Measurements from ENCODE around the gene GALNT2.

The GALNT2 gene

GRCh38 chr1:230259621-230260020, 192.6 kb downstream of the GALNT2 start:
- H3K4me3 ChIP-seq (replicated peaks; ENCODE audit: insufficient read depth, low read length) = no peak overlapping the region
- no peaks in the 10 kb centered on the region for H3K27me3 ChIP-seq (ENCODE audit: insufficient read depth, poor library complexity, severe bottlenecking)
- TF ChIP-seq GABPA (IDR thresholded peaks at IDR 0.05; ENCODE audit: low read depth) (no peak), CTCF (IDR thresholded peaks at IDR 0.05; ENCODE audit: insufficient read depth, low read length) (no peak), SPI1 (IDR thresholded peaks at IDR 0.05; ENCODE audit: borderline replicate concordance, low read depth) (no peak), REST (IDR thresholded peaks at IDR 0.05; ENCODE audit: insufficient replicate concordance, low read depth) (no peak), POLR2AphosphoS5 (IDR thresholded peaks at IDR 0.05; ENCODE audit: low read depth) (no peak)
- DNase-seq (ENCODE audit: low read depth in 1 of 2, low spot score in 1 of 2) = peak in 1 of 2 experiments; percentile 22
- H3K27ac ChIP-seq (replicated peaks) = no peak overlapping the region

DNA sequence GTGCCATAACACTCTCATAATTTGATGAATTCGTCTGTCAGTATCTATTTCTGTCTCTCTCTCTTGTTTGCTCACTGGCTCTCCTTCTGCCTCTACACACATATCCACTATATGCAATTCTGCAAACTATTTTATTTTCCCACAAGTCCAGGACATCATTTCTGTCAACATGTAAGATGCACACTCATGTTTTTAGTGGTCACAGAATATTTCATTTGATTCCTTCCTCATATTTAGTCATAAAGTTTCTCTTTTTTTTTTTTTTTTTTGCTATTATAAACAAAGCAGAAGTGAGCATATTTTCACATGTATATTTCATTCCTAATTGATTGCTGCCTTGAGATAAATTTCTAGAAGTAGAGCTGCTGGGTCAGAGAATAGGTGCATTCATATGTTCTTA, 193.8 kb downstream of the GALNT2 start:
- no peak for TF ChIP-seq REST (IDR thresholded peaks at IDR 0.05; ENCODE audit: insufficient replicate concordance, low read depth)
- no peak for TF ChIP-seq POLR2AphosphoS5 (IDR thresholded peaks at IDR 0.05; ENCODE audit: low read depth)
- TF ChIP-seq CTCF (IDR thresholded peaks at IDR 0.05; ENCODE audit: insufficient read depth, low read length) = no peak
- TF ChIP-seq SPI1 (IDR thresholded peaks at IDR 0.05; ENCODE audit: borderline replicate concordance, low read depth) = no peak
- TF ChIP-seq GABPA (IDR thresholded peaks at IDR 0.05; ENCODE audit: low read depth) = no peak
- DNase-seq (ENCODE audit: low read depth in 1 of 2, low spot score in 1 of 2) = no peak
- Histone ChIP-seq H3K27me3 (ENCODE audit: insufficient read depth, poor library complexity, severe bottlenecking) (no peaks in the 10 kb centered on the region), H3K4me3 (replicated peaks; ENCODE audit: insufficient read depth, low read length) (no peak overlapping the region), H3K27ac (replicated peaks) (no peak overlapping the region)

DNA sequence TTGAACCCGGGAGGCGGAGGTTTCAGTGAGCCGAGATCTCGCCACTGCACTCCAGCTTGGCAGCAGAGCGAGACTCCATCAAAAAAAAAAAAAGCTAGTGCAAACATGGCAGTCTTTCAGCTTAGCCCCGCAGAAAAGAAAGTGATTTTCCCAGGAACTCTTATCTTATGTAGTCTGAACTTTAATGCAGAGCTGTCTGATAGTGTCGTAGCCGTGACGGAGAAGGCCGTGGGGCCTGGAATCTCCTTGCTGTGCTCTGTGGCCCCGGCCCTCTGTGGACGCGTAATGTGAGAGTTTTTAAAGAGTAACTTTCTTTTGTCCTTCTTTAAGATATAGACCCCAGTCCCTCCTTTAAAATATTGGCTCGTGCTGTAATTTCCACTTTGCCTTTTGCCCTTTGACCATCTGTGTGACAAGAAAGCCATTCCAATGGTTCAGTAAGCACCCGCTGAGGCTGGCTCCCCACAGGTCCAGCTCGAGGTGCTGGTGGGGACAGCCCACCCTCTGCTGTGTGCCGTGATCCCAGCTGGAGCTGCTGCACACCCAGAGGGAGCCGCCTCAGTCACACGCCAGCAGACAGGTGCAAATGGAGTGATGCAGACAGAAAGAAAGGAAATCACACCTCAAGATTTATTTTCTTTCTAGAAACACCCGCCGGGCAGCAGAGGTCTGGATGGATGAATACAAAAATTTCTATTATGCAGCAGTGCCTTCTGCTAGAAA, 195.1 kb downstream of the GALNT2 start:
- TF ChIP-seq CTCF (IDR thresholded peaks at IDR 0.05; ENCODE audit: insufficient read depth, low read length) (no peak), GABPA (IDR thresholded peaks at IDR 0.05; ENCODE audit: low read depth) (no peak), REST (IDR thresholded peaks at IDR 0.05; ENCODE audit: insufficient replicate concordance, low read depth) (no peak)
- no peak for DNase-seq (ENCODE audit: low read depth in 1 of 2, low spot score in 1 of 2)
- Histone ChIP-seq H3K27ac (replicated peaks) (no peak overlapping the region), H3K27me3 (ENCODE audit: insufficient read depth, poor library complexity, severe bottlenecking) (no peaks in the 10 kb centered on the region), H3K4me3 (replicated peaks; ENCODE audit: insufficient read depth, low read length) (no peak overlapping the region)
